HepG2 (cell line): ENCODE data around the gene SLC9A9. TPM values are rescaled to one million over a fixed set of nuclear protein-coding genes. Genes with fewer than 3 reads are reported as not detected.

Experiments
- ATAC-seq: fragments of 200-7000 bp; cut with Tn5 transposase; 3 replicates; pipeline ENCODE4 v1.9.1; 2020; ENCODE audit warnings: mild to moderate bottlenecking, moderate library complexity
- BruUV-seq: library from RNA; stranded (reverse); fragments of 400-500 nt; replicated peaks from 2 replicates; lab custom pipeline; 2021; lab: Mats Ljungman, UMichigan
- CTCF ChIA-PET: fragments of 300-600 bp; formaldehyde crosslinking; extraction: SDS; loops from one replicate; lab custom pipeline; 2021; ENCODE audit warnings: low total read pairs, inconsistent platforms, low intra/inter-chr PET ratio; lab: Yijun Ruan, JAX
- POLR2A ChIA-PET: fragments of 350-600 bp; sonication (Branson Sonifier 250); formaldehyde crosslinking; loops from one replicate; lab custom pipeline; 2020; ENCODE audit warnings: antibody characterized with exemption, inconsistent platforms; lab: Yijun Ruan, JAX
- DNase-seq: peaks from one replicate; pipeline ENCODE4 v3.0.0-alpha.2; 2015; ENCODE audit warnings: low spot score
- FAIRE-seq: peaks from 3 replicates; lab custom pipeline; 2011; peaks lifted over from hg19 to GRCh38; lab: Jason Lieb, UNC
- H2AFZ ChIP-seq: one replicate; pipeline ENCODE4 v1.6.1; 2011; ENCODE audit warnings: low read length, inconsistent platforms
- H3K27ac ChIP-seq: fragments of 300-600 bp; 3 replicates; pipeline ENCODE4 v1.8.0; 2011; ENCODE audit warnings: mixed run types, mild to moderate bottlenecking, mixed read lengths, low read length, inconsistent platforms; ENCODE audit not compliant: insufficient read depth; ENCODE audit errors: extremely low read length
- H3K27me3 ChIP-seq, 2 experiments: fragments of 200-600 bp in 1 of 2; 2 replicates in 1 of 2; 3 replicates in 1 of 2; pipeline versions ENCODE4 v1.6.0 to v1.8.0; 2011; ENCODE audit warnings: low read length in 2 of 2, mild to moderate bottlenecking in 2 of 2, moderate library complexity in 2 of 2, inconsistent platforms in 1 of 2; ENCODE audit not compliant: insufficient read depth in 2 of 2, control insufficient read depth in 1 of 2
- H3K36me3 ChIP-seq, 2 experiments: fragments of 200-600 bp in 1 of 2; replicated peaks in 1 of 2; 2 replicates in 1 of 2; 3 replicates in 1 of 2; pipeline versions ENCODE4 v1.5.1 to v1.8.0; 2011; ENCODE audit warnings: low read length in 2 of 2, inconsistent platforms in 1 of 2; ENCODE audit not compliant: insufficient read depth in 2 of 2, control insufficient read depth in 1 of 2
- H3K4me1 ChIP-seq: 2 replicates; pipeline ENCODE4 v1.5.1; 2012; ENCODE audit warnings: low read length, inconsistent platforms; ENCODE audit not compliant: insufficient read depth
- H3K4me2 ChIP-seq: 2 replicates; pipeline ENCODE4 v1.6.0; 2011; ENCODE audit warnings: low read depth, low read length, inconsistent platforms
- H3K4me3 ChIP-seq, 3 experiments: fragments of 200-600 bp in 1 of 3; sonication (generic), shearing (Covaris generic) in 1 of 3; replicated peaks in 1 of 3; 2 replicates each; pipeline ENCODE4 v1.5.1; 2011 to 2016; ENCODE audit warnings: low read length in 3 of 3, inconsistent platforms in 2 of 3, low read depth in 2 of 3, mild to moderate bottlenecking in 2 of 3, control low read depth in 1 of 3, mixed read lengths in 1 of 3; ENCODE audit not compliant: insufficient read depth in 1 of 3
- H3K79me2 ChIP-seq: one replicate; pipeline ENCODE4 v1.6.1; 2011; ENCODE audit warnings: low read length, inconsistent platforms; ENCODE audit not compliant: insufficient read depth
- H3K9ac ChIP-seq: 2 replicates; pipeline ENCODE4 v1.6.0; 2011; ENCODE audit warnings: mild to moderate bottlenecking, low read depth, low read length, inconsistent platforms; ENCODE audit not compliant: insufficient read depth
- H3K9me3 ChIP-seq: 2 replicates; pipeline ENCODE4 v1.5.1; 2012; ENCODE audit warnings: mild to moderate bottlenecking, low read length
- H4K20me1 ChIP-seq: 2 replicates; pipeline ENCODE4 v1.6.0; 2011; ENCODE audit warnings: inconsistent platforms, mild to moderate bottlenecking, low read length, moderate library complexity; ENCODE audit not compliant: insufficient read depth
- AGO2 ChIP-seq: fragments of 200-400 bp; formaldehyde crosslinking; optimal IDR thresholded peaks from 2 replicates; pipeline ENCODE3; 2017; ENCODE audit warnings: mild to moderate bottlenecking, low read depth, low read length, moderate library complexity
- CEBPB ChIP-seq: IDR thresholded peaks from 2 replicates; pipeline ENCODE4 v1.6.1; 2011; ENCODE audit warnings: low read depth, low read length, improper control_type of control experiment, borderline replicate concordance
- ELF3 ChIP-seq: IDR thresholded peaks from 2 replicates; pipeline ENCODE4 v1.6.1; 2016; ENCODE audit warnings: missing genetic modification reagents, missing compliant biosample characterization
- ZKSCAN5 ChIP-seq: sonication (generic); formaldehyde crosslinking; IDR thresholded peaks from 2 replicates; pipeline ENCODE4 v1.5.1; 2020; ENCODE audit warnings: mild to moderate bottlenecking, missing genetic modification reagents
- ZKSCAN8 ChIP-seq: IDR thresholded peaks from 2 replicates; pipeline ENCODE4 v1.6.1; 2016; ENCODE audit warnings: borderline replicate concordance, missing genetic modification reagents, missing compliant biosample characterization
- ZNF230 ChIP-seq: sonication (generic); formaldehyde crosslinking; IDR thresholded peaks from 2 replicates; pipeline ENCODE4 v1.4.0; 2020; ENCODE audit warnings: mild to moderate bottlenecking, missing genetic modification reagents
- ZNF451 ChIP-seq: sonication (generic); formaldehyde crosslinking; IDR thresholded peaks from 2 replicates; pipeline ENCODE4 v1.5.0; 2020; ENCODE audit warnings: mild to moderate bottlenecking, missing genetic modification reagents
- WGBS: methylation state at CpG from one replicate; pipeline ENCODE4 v1.1.6; 2017; ENCODE audit warnings: low lambda C conversion rate; 5-methylcytosine and 5-hydroxymethylcytosine counted together
- in situ Hi-C: cut with HindIII; loops from 2 replicates; pipeline ENCODE4 v1.10.0; 2017; ENCODE audit warnings: low pct_unique_long_range_greater_than_20kb; ENCODE audit not compliant: extremely low pct_ligation_motif_present
- intact Hi-C: fragments of 100-400 bp; cut with micrococcal nuclease; formaldehyde crosslinking; loops from one replicate; pipeline ENCODE4 v1.10.0; 2022; ENCODE audit not compliant: unreplicated experiment
- polyA plus RNA-seq, 8 experiments: library from polyadenylated mRNA; depleted of rRNA in 3 of 8; stranded (reverse) in 7 of 8; unstranded in 1 of 8; fragments of >200 nt; fragmentation: Illumina TruSeq in 4 of 8; extraction: Trizol in 4 of 8; gene quantifications; 2 replicates each; pipeline versions ENCODE4 v1.2.1 to v1.2.3, GENCODE V29; 2011 to 2016; ENCODE audit warnings: low read depth in 4 of 8, missing spikeins in 1 of 8, mixed read lengths in 1 of 8; ENCODE audit not compliant: insufficient read depth in 1 of 8
- total RNA-seq, 5 experiments: library from RNA; depleted of rRNA; stranded (reverse); fragments of >200 nt; fragmentation: Illumina TruSeq; extraction: Trizol; gene quantifications; 2 replicates each; pipeline ENCODE4 v1.2.3, GENCODE V29; 2016; ENCODE audit warnings: low read depth in 1 of 5
- TF ChIP-seq, protein P1 (sequence below): IDR thresholded peaks from 2 replicates; pipeline ENCODE4 v1.6.1; 2016; ENCODE audit warnings: missing compliant biosample characterization, missing genetic modification reagents, borderline replicate concordance
- TF ChIP-seq, protein P2 (sequence below): sonication (generic); formaldehyde crosslinking; IDR thresholded peaks from 2 replicates; pipeline ENCODE4 v1.4.0; 2020; ENCODE audit warnings: missing genetic modification reagents
- TF ChIP-seq, protein P3 (sequence below): sonication (generic); formaldehyde crosslinking; IDR thresholded peaks from 2 replicates; pipeline ENCODE4 v1.4.0; 2020; ENCODE audit warnings: missing genetic modification reagents, borderline replicate concordance
- TF ChIP-seq, protein P4 (sequence below): sonication (generic); formaldehyde crosslinking; IDR thresholded peaks from 2 replicates; pipeline ENCODE4 v1.4.0; 2020; ENCODE audit warnings: mild to moderate bottlenecking, missing genetic modification reagents
- TF ChIP-seq, protein P5 (sequence below): IDR thresholded peaks from 2 replicates; pipeline ENCODE4 v1.6.1; 2018; ENCODE audit warnings: missing genetic modification reagents
- TF ChIP-seq, protein P6 (sequence below), 2 experiments: sonication (generic) in 1 of 2; formaldehyde crosslinking in 1 of 2; IDR thresholded peaks; 2 replicates each; pipeline versions ENCODE4 v1.4.0 to v1.6.1; 2018 to 2020; ENCODE audit warnings: missing genetic modification reagents in 2 of 2, borderline replicate concordance in 1 of 2, low read depth in 1 of 2, mild to moderate bottlenecking in 1 of 2, missing biosample characterization in 1 of 2
- TF ChIP-seq, protein P7 (sequence below): sonication (generic); formaldehyde crosslinking; IDR thresholded peaks from 2 replicates; pipeline ENCODE4 v1.4.0; 2020; ENCODE audit warnings: missing genetic modification reagents

Gene SLC9A9
- total and polyA plus RNA-seq, 2 of the 13 experiments (the other 11 are each of a cell fraction or from before 2014, with no cell fraction given) = not detected

DNA sequence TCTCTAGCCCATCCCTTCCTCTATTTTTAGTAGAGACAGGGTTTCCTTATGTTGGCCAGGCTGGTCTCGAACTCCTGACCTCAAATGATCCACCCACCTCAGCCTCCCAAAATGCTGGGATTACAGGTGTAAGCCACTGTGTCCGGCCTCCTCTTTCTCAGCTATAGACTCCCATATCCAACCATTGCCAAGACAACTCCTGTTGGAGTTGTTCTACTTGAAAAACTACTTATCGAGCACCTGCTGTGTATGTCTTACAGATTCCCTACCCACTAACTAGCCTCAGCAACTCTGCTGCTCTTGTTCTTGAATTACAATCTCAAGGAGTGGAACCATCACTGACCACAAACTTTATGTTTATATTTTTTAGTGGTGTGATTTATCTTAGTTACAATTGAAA lies 186.6 kb downstream of the SLC9A9 start:
- Histone ChIP-seq H3K27ac (no peak overlapping the region), H3K4me2 (no peak overlapping the region), H3K4me1 (no peaks in the 10 kb centered on the region), H3K36me3 (no peaks in the 10 kb centered on the region), H4K20me1 (no peaks in the 10 kb centered on the region), H2AFZ (no peak overlapping the region), H3K9ac (no peak overlapping the region), H3K9me3 (no peaks in the 10 kb centered on the region), H3K4me3 (no peak overlapping the region), H3K27me3 (no peaks in the 10 kb centered on the region), H3K79me2 (no peaks in the 10 kb centered on the region)
- no peak for DNase-seq
- 7% methylated on average over 3 of the region's 3 CpGs for WGBS
- in situ Hi-C loops = no loop called here
- ChIA-PET CTCF (no interaction called here), POLR2A (no interaction called here)
- BruUV-seq = no TSS peak
- FAIRE-seq = no peak
- intact Hi-C loops = no loop called here
- no peak for ATAC-seq
- TF ChIP-seq, protein P1, sequence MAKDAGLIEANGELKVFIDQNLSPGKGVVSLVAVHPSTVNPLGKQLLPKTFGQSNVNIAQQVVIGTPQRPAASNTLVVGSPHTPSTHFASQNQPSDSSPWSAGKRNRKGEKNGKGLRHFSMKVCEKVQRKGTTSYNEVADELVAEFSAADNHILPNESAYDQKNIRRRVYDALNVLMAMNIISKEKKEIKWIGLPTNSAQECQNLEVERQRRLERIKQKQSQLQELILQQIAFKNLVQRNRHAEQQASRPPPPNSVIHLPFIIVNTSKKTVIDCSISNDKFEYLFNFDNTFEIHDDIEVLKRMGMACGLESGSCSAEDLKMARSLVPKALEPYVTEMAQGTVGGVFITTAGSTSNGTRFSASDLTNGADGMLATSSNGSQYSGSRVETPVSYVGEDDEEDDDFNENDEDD (CRISPR knock-in tag) = no peak
- TF ChIP-seq ZNF451 (CRISPR knock-in tag) = no peak
- TF ChIP-seq, protein P2, sequence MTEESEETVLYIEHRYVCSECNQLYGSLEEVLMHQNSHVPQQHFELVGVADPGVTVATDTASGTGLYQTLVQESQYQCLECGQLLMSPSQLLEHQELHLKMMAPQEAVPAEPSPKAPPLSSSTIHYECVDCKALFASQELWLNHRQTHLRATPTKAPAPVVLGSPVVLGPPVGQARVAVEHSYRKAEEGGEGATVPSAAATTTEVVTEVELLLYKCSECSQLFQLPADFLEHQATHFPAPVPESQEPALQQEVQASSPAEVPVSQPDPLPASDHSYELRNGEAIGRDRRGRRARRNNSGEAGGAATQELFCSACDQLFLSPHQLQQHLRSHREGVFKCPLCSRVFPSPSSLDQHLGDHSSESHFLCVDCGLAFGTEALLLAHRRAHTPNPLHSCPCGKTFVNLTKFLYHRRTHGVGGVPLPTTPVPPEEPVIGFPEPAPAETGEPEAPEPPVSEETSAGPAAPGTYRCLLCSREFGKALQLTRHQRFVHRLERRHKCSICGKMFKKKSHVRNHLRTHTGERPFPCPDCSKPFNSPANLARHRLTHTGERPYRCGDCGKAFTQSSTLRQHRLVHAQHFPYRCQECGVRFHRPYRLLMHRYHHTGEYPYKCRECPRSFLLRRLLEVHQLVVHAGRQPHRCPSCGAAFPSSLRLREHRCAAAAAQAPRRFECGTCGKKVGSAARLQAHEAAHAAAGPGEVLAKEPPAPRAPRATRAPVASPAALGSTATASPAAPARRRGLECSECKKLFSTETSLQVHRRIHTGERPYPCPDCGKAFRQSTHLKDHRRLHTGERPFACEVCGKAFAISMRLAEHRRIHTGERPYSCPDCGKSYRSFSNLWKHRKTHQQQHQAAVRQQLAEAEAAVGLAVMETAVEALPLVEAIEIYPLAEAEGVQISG (CRISPR knock-in tag) = no peak
- TF ChIP-seq AGO2 = no peak
- TF ChIP-seq, protein P3, sequence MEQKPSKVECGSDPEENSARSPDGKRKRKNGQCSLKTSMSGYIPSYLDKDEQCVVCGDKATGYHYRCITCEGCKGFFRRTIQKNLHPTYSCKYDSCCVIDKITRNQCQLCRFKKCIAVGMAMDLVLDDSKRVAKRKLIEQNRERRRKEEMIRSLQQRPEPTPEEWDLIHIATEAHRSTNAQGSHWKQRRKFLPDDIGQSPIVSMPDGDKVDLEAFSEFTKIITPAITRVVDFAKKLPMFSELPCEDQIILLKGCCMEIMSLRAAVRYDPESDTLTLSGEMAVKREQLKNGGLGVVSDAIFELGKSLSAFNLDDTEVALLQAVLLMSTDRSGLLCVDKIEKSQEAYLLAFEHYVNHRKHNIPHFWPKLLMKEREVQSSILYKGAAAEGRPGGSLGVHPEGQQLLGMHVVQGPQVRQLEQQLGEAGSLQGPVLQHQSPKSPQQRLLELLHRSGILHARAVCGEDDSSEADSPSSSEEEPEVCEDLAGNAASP (CRISPR knock-in tag) = no peak
- TF ChIP-seq, protein P4, sequence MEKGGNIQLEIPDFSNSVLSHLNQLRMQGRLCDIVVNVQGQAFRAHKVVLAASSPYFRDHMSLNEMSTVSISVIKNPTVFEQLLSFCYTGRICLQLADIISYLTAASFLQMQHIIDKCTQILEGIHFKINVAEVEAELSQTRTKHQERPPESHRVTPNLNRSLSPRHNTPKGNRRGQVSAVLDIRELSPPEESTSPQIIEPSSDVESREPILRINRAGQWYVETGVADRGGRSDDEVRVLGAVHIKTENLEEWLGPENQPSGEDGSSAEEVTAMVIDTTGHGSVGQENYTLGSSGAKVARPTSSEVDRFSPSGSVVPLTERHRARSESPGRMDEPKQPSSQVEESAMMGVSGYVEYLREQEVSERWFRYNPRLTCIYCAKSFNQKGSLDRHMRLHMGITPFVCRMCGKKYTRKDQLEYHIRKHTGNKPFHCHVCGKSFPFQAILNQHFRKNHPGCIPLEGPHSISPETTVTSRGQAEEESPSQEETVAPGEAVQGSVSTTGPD = no peak
- TF ChIP-seq, protein P5, sequence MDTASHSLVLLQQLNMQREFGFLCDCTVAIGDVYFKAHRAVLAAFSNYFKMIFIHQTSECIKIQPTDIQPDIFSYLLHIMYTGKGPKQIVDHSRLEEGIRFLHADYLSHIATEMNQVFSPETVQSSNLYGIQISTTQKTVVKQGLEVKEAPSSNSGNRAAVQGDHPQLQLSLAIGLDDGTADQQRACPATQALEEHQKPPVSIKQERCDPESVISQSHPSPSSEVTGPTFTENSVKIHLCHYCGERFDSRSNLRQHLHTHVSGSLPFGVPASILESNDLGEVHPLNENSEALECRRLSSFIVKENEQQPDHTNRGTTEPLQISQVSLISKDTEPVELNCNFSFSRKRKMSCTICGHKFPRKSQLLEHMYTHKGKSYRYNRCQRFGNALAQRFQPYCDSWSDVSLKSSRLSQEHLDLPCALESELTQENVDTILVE (CRISPR knock-in tag) = no peak
- no peak for TF ChIP-seq ZKSCAN5
- TF ChIP-seq CEBPB = no peak
- no peak for TF ChIP-seq ZKSCAN8 (CRISPR knock-in tag)
- TF ChIP-seq ZNF230 = no peak
- TF ChIP-seq, protein P6, sequence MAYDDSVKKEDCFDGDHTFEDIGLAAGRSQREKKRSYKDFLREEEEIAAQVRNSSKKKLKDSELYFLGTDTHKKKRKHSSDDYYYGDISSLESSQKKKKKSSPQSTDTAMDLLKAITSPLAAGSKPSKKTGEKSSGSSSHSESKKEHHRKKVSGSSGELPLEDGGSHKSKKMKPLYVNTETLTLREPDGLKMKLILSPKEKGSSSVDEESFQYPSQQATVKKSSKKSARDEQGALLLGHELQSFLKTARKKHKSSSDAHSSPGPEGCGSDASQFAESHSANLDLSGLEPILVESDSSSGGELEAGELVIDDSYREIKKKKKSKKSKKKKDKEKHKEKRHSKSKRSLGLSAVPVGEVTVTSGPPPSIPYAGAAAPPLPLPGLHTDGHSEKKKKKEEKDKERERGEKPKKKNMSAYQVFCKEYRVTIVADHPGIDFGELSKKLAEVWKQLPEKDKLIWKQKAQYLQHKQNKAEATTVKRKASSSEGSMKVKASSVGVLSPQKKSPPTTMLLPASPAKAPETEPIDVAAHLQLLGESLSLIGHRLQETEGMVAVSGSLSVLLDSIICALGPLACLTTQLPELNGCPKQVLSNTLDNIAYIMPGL (CRISPR knock-in tag; IDR thresholded peaks at IDR 0.05; ENCODE audit: borderline replicate concordance in 1 of 2, low read depth in 1 of 2) = no peak
- TF ChIP-seq, protein P7, sequence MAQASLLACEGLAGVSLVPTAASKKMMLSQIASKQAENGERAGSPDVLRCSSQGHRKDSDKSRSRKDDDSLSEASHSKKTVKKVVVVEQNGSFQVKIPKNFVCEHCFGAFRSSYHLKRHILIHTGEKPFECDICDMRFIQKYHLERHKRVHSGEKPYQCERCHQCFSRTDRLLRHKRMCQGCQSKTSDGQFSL (CRISPR knock-in tag) = no peak
- TF ChIP-seq ELF3 (CRISPR knock-in tag) = no peak
